GM21390 (cell line): ENCODE results near the gene MMP7.

Experiments
- ATAC-seq: cut with Tn5 transposase; IDR thresholded peaks from one replicate; pipeline ENCODE4 v1.9.1; 2021; ENCODE audit not compliant: unreplicated experiment

Gene MMP7

GRCh38 chr11:102495161-102496042, 35.1 kb downstream of the MMP7 start:
- ATAC-seq, result peak; percentile 95

- no peak for ATAC-seq
Observed at GRCh38 chr11:102494216-102494615, 36.3 kb downstream of the MMP7 start.

- ATAC-seq, result no peak
Observed at GRCh38 chr11:102493524-102493923, 37.0 kb downstream of the MMP7 start.

- no peak for ATAC-seq
Observed at GRCh38 chr11:102491969-102492368, 38.6 kb downstream of the MMP7 start.

GRCh38 chr11:102489186-102490145, 41.1 kb downstream of the MMP7 start:
- ATAC-seq, result no peak

- peak; percentile 87 for ATAC-seq
Observed at GRCh38 chr11:102488208-102488607, 42.3 kb downstream of the MMP7 start.

- no peak for ATAC-seq
Observed at GRCh38 chr11:102487214-102487613, 43.3 kb downstream of the MMP7 start.

GRCh38 chr11:102486584-102486983, 44.0 kb downstream of the MMP7 start:
- no peak for ATAC-seq

GRCh38 chr11:102485095-102485722, 45.3 kb downstream of the MMP7 start:
- ATAC-seq, result no peak

GRCh38 chr11:102482433-102482832, 48.1 kb downstream of the MMP7 start:
- ATAC-seq, result no peak

- no peak for ATAC-seq
Observed at GRCh38 chr11:102479733-102480132, 50.8 kb downstream of the MMP7 start.

GRCh38 chr11:102478673-102479299, 51.8 kb downstream of the MMP7 start:
- ATAC-seq, result no peak

GRCh38 chr11:102476812-102477211, 53.7 kb downstream of the MMP7 start:
- peak; percentile 30 for ATAC-seq

GRCh38 chr11:102476069-102476468, 54.5 kb downstream of the MMP7 start:
- no peak for ATAC-seq

- no peak for ATAC-seq
Observed at GRCh38 chr11:102473543-102473942, 57.0 kb downstream of the MMP7 start.

GRCh38 chr11:102472127-102472526, 58.4 kb downstream of the MMP7 start:
- no peak for ATAC-seq

GRCh38 chr11:102471474-102471873, 59.1 kb downstream of the MMP7 start:
- no peak for ATAC-seq
